WTC11 (cell line): ENCODE data around the gene ARCN1. TPM values are rescaled to one million over a fixed set of nuclear protein-coding genes. Genes with fewer than 3 reads are reported as not detected.

Source experiments
- ATAC-seq: fragments of 200-7000 bp; cut with Tn5 transposase; 2 replicates; pipeline ENCODE4 v1.10.0; 2021; ENCODE audit warnings: mild to moderate bottlenecking, moderate library complexity
- CTCF ChIA-PET: fragments of 300-600 bp; sonication (Branson Sonifier 250); formaldehyde crosslinking; loops from one replicate; lab custom pipeline; 2021; ENCODE audit warnings: antibody characterized with exemption; lab: Charles Lee
- POLR2A ChIA-PET: fragments of 350-600 bp; sonication (Branson Sonifier 250); formaldehyde crosslinking; loops from one replicate; lab custom pipeline; 2021; ENCODE audit warnings: antibody characterized with exemption; lab: Charles Lee
- DNase-seq: peaks from one replicate; pipeline ENCODE4 v3.0.0; 2021; ENCODE audit warnings: low spot score
- H3K27ac Mint-ChIP-seq: 2 replicates; pipeline ENCODE4 v1.8.0; 2021; ENCODE audit warnings: mixed read lengths
- H3K27me3 Mint-ChIP-seq: 2 replicates; pipeline ENCODE4 v1.8.0; 2021; ENCODE audit warnings: low read depth, mild to moderate bottlenecking, moderate library complexity, mixed read lengths
- H3K36me3 Mint-ChIP-seq: 2 replicates; pipeline ENCODE4 v1.8.0; 2021; ENCODE audit warnings: mixed read lengths
- H3K4me1 Mint-ChIP-seq: 2 replicates; pipeline ENCODE4 v1.8.0; 2022; ENCODE audit warnings: mixed read lengths
- H3K4me3 Mint-ChIP-seq: 2 replicates; pipeline ENCODE4 v1.8.0; 2021; ENCODE audit warnings: mild to moderate bottlenecking, moderate library complexity, mixed read lengths
- H3K9me3 Mint-ChIP-seq: 2 replicates; pipeline ENCODE4 v1.8.0; 2021; ENCODE audit warnings: mixed read lengths
- IRF2 ChIP-seq: sonication (generic); formaldehyde crosslinking; IDR thresholded peaks from 2 replicates; pipeline ENCODE4 v1.8.0; 2022; ENCODE audit warnings: low read depth, missing genetic modification reagents, borderline replicate concordance
- JUN ChIP-seq: sonication (generic); formaldehyde crosslinking; IDR thresholded peaks from 2 replicates; pipeline ENCODE4 v1.8.0; 2023; ENCODE audit warnings: mild to moderate bottlenecking, missing genetic modification reagents
- MXD4 ChIP-seq: fragments of 250-450 bp; sonication (Bioruptor Pico); IDR thresholded peaks from 2 replicates; pipeline ENCODE4 v1.8.0; 2021; ENCODE audit warnings: mild to moderate bottlenecking, moderate library complexity, borderline replicate concordance
- NFATC4 ChIP-seq: fragments of 250-450 bp; sonication (Bioruptor Pico); IDR thresholded peaks from 2 replicates; pipeline ENCODE4 v1.9.0; 2021; ENCODE audit warnings: mild to moderate bottlenecking
- NFE2L1 ChIP-seq: sonication (generic); formaldehyde crosslinking; IDR thresholded peaks from 2 replicates; pipeline ENCODE4 v1.8.1; 2023; ENCODE audit warnings: missing genetic modification reagents
- NR1H2 ChIP-seq: sonication (generic); formaldehyde crosslinking; IDR thresholded peaks from 2 replicates; pipeline ENCODE4 v1.9.0; 2021; ENCODE audit warnings: mild to moderate bottlenecking, moderate library complexity, missing genetic modification reagents
- NR3C1 ChIP-seq: sonication (generic); formaldehyde crosslinking; conservative IDR thresholded peaks from 2 replicates; pipeline ENCODE4 v1.8.1; 2023; ENCODE audit warnings: low read depth, mild to moderate bottlenecking, missing genetic modification reagents
- PRRX2 ChIP-seq: fragments of 250-450 bp; sonication (Bioruptor Pico); IDR thresholded peaks from 2 replicates; pipeline ENCODE4 v1.8.0; 2021; ENCODE audit warnings: mild to moderate bottlenecking
- TCF7 ChIP-seq: sonication (generic); formaldehyde crosslinking; IDR thresholded peaks from 2 replicates; pipeline ENCODE4 v1.8.0; 2022; ENCODE audit warnings: mild to moderate bottlenecking, low read depth, missing genetic modification reagents, moderate library complexity
- ZNF121 ChIP-seq: sonication (generic); formaldehyde crosslinking; IDR thresholded peaks from 2 replicates; pipeline ENCODE4 v1.8.0; 2023; ENCODE audit warnings: missing genetic modification reagents
- ZNF138 ChIP-seq: sonication (generic); formaldehyde crosslinking; conservative IDR thresholded peaks from 2 replicates; pipeline ENCODE4 v1.8.1; 2022; ENCODE audit warnings: mild to moderate bottlenecking, moderate library complexity, missing genetic modification reagents
- ZNF232 ChIP-seq: sonication (generic); formaldehyde crosslinking; IDR thresholded peaks from 2 replicates; pipeline ENCODE4 v1.8.0; 2022; ENCODE audit warnings: mild to moderate bottlenecking, missing genetic modification reagents
- ZNF263 ChIP-seq: sonication (generic); formaldehyde crosslinking; IDR thresholded peaks from 2 replicates; pipeline ENCODE4 v1.8.1; 2022; ENCODE audit warnings: low read depth, mild to moderate bottlenecking, moderate library complexity, missing genetic modification reagents
- ZNF317 ChIP-seq: sonication (generic); formaldehyde crosslinking; IDR thresholded peaks from 2 replicates; pipeline ENCODE4 v1.8.1; 2023; ENCODE audit warnings: low read depth, mild to moderate bottlenecking, moderate library complexity, missing genetic modification reagents, borderline replicate concordance
- ZNF396 ChIP-seq: fragments of 250-450 bp; sonication (Bioruptor Pico); IDR thresholded peaks from 2 replicates; pipeline ENCODE4 v1.8.0; 2021; ENCODE audit warnings: mild to moderate bottlenecking, moderate library complexity, borderline replicate concordance
- ZNF416 ChIP-seq: fragments of 250-450 bp; sonication (Bioruptor Pico); IDR thresholded peaks from 2 replicates; pipeline ENCODE4 v1.9.0; 2021; ENCODE audit warnings: mild to moderate bottlenecking, inconsistent platforms
- ZNF423 ChIP-seq: fragments of 250-450 bp; sonication (Bioruptor Pico); IDR thresholded peaks from 2 replicates; pipeline ENCODE4 v2.1.2; 2022; ENCODE audit warnings: mild to moderate bottlenecking, moderate library complexity
- total RNA-seq: library from RNA; stranded (reverse); gene quantifications from 3 replicates; pipeline ENCODE4 v1.2.3, GENCODE V29; 2021
- TF ChIP-seq, protein P1 (sequence below): sonication (generic); formaldehyde crosslinking; IDR thresholded peaks from 2 replicates; pipeline ENCODE4 v1.8.0; 2023; ENCODE audit warnings: missing genetic modification reagents
- TF ChIP-seq, protein P2 (sequence below): sonication (generic); formaldehyde crosslinking; IDR thresholded peaks from 2 replicates; pipeline ENCODE4 v1.8.1; 2023; ENCODE audit warnings: mild to moderate bottlenecking, missing genetic modification reagents
- TF ChIP-seq, protein P3 (sequence below): sonication (generic); formaldehyde crosslinking; conservative IDR thresholded peaks from 2 replicates; pipeline ENCODE4 v1.8.1; 2022; ENCODE audit warnings: mild to moderate bottlenecking, missing genetic modification reagents
- TF ChIP-seq, protein P4 (sequence below): fragments of 250-450 bp; sonication (Bioruptor Pico); IDR thresholded peaks from 2 replicates; pipeline ENCODE4 v1.9.0; 2021; ENCODE audit warnings: mild to moderate bottlenecking
- TF ChIP-seq, protein P5 (sequence below): sonication (generic); formaldehyde crosslinking; IDR thresholded peaks from 2 replicates; pipeline ENCODE4 v1.8.1; 2023; ENCODE audit warnings: mild to moderate bottlenecking, missing genetic modification reagents, moderate library complexity
- TF ChIP-seq, protein P6 (sequence below): sonication (generic); formaldehyde crosslinking; IDR thresholded peaks from 2 replicates; pipeline ENCODE4 v1.8.1; 2022; ENCODE audit warnings: mild to moderate bottlenecking, moderate library complexity, missing genetic modification reagents
- TF ChIP-seq, protein P7 (sequence below): fragments of 200-600 bp; IDR thresholded peaks from 2 replicates; pipeline ENCODE4 v1.8.0; 2022; ENCODE audit warnings: antibody characterized with exemption

ARCN1 gene
- total RNA-seq, 1 experiment from 2014 or later = 154 TPM

DNA sequence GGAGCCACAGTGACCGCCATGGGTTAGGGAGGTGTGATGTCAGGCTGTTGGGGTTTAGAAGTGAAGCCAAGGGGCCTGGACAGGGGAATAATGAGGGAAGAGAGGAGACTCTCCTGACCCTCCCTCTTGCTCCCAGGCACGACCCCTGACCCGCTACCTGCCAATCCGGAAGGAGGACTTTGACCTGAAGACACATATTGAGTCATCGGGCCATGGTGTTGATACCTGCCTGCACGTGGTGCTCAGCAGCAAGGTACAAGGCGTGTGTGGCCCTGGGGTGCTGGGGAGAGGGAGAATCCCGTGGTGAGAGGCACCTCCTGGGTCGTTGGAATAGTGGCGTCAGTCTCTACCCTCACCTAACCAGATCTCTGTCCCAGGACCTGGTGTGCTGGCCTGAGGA is 77.7 kb downstream of the ARCN1 start (continued):
- TF ChIP-seq ZNF396 (CRISPR knock-in tag) = no peak
- TF ChIP-seq ZNF423 = no peak
- TF ChIP-seq ZNF317 (CRISPR knock-in tag) = no peak
- TF ChIP-seq, protein P1, sequence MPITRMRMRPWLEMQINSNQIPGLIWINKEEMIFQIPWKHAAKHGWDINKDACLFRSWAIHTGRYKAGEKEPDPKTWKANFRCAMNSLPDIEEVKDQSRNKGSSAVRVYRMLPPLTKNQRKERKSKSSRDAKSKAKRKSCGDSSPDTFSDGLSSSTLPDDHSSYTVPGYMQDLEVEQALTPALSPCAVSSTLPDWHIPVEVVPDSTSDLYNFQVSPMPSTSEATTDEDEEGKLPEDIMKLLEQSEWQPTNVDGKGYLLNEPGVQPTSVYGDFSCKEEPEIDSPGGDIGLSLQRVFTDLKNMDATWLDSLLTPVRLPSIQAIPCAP (CRISPR knock-in tag) = no peak
- TF ChIP-seq NFATC4 (CRISPR knock-in tag) = no peak
- no peak for TF ChIP-seq ZNF263 (CRISPR knock-in tag)
- TF ChIP-seq TCF7 (CRISPR knock-in tag) = no peak
- no peak for TF ChIP-seq NFE2L1
- TF ChIP-seq, protein P2, sequence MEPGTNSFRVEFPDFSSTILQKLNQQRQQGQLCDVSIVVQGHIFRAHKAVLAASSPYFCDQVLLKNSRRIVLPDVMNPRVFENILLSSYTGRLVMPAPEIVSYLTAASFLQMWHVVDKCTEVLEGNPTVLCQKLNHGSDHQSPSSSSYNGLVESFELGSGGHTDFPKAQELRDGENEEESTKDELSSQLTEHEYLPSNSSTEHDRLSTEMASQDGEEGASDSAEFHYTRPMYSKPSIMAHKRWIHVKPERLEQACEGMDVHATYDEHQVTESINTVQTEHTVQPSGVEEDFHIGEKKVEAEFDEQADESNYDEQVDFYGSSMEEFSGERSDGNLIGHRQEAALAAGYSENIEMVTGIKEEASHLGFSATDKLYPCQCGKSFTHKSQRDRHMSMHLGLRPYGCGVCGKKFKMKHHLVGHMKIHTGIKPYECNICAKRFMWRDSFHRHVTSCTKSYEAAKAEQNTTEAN (CRISPR knock-in tag) = no peak
- TF ChIP-seq, protein P3, sequence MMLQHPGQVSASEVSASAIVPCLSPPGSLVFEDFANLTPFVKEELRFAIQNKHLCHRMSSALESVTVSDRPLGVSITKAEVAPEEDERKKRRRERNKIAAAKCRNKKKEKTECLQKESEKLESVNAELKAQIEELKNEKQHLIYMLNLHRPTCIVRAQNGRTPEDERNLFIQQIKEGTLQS (CRISPR knock-in tag) = no peak

DNA sequence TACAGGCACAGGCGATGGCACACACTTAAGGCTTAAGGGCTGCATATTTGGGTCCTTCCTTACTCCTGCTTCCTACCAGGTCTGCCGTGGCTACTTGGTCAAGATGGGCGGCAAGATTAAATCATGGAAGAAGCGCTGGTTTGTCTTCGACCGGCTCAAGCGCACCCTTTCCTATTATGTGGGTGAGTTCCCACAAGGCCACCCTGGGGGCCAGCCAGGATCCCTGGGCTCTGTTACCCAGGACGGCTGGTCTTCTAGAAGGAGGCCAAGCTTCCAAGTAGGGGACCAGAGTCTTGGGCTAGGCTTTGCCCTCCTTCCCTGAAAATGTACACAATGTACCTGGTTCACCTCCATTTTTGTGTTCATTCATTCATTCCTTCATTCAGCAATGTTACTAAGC is 78.2 kb downstream of the ARCN1 start:
- ATAC-seq = no peak
- no peaks in the 10 kb centered on the region for H3K4me1 Mint-ChIP-seq
- H3K36me3 Mint-ChIP-seq = peaks cover 53% of the 10 kb centered on the region
- H3K27ac Mint-ChIP-seq = no peak overlapping the region
- POLR2A ChIA-PET = no interaction called here
- H3K27me3 Mint-ChIP-seq = no peaks in the 10 kb centered on the region
- DNase-seq = no peak
- H3K4me3 Mint-ChIP-seq = no peak overlapping the region
- no peaks in the 10 kb centered on the region for H3K9me3 Mint-ChIP-seq
- CTCF ChIA-PET = no interaction called here
- no peak for TF ChIP-seq ZNF138 (CRISPR knock-in tag)

DNA sequence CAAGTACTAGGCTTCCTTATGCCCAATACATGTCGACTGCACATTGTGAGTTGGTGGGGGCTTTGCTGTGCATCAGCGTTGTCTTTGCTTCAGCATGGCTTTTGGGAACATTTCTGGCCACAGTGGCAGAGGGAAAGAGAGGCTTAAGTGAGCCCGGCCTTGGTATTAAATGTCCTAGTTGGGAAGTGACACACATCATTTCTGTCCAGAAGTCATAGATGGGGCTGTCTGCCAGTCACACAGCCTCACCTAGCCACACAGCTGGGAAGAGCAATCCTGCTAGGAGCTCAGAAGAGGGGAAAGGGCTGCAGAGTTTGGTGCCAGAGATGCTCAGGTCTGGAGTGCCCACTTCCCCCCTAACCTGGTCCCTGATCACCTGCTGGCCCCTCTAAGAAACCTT is 79.6 kb downstream of the ARCN1 start:
- Mint-ChIP-seq H3K36me3 (peaks cover 45% of the 10 kb centered on the region), H3K27ac (no peak overlapping the region), H3K4me1 (no peaks in the 10 kb centered on the region), H3K4me3 (no peak overlapping the region), H3K27me3 (no peaks in the 10 kb centered on the region), H3K9me3 (no peaks in the 10 kb centered on the region)
- CTCF ChIA-PET = no interaction called here
- ATAC-seq (no peak), DNase-seq (no peak)
- TF ChIP-seq, protein P4, sequence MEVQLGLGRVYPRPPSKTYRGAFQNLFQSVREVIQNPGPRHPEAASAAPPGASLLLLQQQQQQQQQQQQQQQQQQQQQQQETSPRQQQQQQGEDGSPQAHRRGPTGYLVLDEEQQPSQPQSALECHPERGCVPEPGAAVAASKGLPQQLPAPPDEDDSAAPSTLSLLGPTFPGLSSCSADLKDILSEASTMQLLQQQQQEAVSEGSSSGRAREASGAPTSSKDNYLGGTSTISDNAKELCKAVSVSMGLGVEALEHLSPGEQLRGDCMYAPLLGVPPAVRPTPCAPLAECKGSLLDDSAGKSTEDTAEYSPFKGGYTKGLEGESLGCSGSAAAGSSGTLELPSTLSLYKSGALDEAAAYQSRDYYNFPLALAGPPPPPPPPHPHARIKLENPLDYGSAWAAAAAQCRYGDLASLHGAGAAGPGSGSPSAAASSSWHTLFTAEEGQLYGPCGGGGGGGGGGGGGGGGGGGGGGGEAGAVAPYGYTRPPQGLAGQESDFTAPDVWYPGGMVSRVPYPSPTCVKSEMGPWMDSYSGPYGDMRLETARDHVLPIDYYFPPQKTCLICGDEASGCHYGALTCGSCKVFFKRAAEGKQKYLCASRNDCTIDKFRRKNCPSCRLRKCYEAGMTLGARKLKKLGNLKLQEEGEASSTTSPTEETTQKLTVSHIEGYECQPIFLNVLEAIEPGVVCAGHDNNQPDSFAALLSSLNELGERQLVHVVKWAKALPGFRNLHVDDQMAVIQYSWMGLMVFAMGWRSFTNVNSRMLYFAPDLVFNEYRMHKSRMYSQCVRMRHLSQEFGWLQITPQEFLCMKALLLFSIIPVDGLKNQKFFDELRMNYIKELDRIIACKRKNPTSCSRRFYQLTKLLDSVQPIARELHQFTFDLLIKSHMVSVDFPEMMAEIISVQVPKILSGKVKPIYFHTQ (CRISPR knock-in tag) = no peak
- TF ChIP-seq ZNF232 (CRISPR knock-in tag) (no peak), ZNF423 (no peak), JUN (no peak), IRF2 (CRISPR knock-in tag) (no peak), ZNF416 (CRISPR knock-in tag) (no peak), PRRX2 (CRISPR knock-in tag) (no peak), MXD4 (CRISPR knock-in tag) (no peak), ZNF121 (CRISPR knock-in tag) (no peak), NR1H2 (CRISPR knock-in tag) (no peak), NR3C1 (CRISPR knock-in tag) (no peak)
- TF ChIP-seq, protein P2 (CRISPR knock-in tag) = no peak
- TF ChIP-seq, protein P5, sequence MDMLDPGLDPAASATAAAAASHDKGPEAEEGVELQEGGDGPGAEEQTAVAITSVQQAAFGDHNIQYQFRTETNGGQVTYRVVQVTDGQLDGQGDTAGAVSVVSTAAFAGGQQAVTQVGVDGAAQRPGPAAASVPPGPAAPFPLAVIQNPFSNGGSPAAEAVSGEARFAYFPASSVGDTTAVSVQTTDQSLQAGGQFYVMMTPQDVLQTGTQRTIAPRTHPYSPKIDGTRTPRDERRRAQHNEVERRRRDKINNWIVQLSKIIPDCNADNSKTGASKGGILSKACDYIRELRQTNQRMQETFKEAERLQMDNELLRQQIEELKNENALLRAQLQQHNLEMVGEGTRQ (CRISPR knock-in tag) = no peak
- TF ChIP-seq, protein P6, sequence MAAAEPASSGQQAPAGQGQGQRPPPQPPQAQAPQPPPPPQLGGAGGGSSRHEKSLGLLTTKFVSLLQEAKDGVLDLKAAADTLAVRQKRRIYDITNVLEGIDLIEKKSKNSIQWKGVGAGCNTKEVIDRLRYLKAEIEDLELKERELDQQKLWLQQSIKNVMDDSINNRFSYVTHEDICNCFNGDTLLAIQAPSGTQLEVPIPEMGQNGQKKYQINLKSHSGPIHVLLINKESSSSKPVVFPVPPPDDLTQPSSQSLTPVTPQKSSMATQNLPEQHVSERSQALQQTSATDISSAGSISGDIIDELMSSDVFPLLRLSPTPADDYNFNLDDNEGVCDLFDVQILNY = no peak
- TF ChIP-seq, protein P7, sequence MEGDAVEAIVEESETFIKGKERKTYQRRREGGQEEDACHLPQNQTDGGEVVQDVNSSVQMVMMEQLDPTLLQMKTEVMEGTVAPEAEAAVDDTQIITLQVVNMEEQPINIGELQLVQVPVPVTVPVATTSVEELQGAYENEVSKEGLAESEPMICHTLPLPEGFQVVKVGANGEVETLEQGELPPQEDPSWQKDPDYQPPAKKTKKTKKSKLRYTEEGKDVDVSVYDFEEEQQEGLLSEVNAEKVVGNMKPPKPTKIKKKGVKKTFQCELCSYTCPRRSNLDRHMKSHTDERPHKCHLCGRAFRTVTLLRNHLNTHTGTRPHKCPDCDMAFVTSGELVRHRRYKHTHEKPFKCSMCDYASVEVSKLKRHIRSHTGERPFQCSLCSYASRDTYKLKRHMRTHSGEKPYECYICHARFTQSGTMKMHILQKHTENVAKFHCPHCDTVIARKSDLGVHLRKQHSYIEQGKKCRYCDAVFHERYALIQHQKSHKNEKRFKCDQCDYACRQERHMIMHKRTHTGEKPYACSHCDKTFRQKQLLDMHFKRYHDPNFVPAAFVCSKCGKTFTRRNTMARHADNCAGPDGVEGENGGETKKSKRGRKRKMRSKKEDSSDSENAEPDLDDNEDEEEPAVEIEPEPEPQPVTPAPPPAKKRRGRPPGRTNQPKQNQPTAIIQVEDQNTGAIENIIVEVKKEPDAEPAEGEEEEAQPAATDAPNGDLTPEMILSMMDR = no peak
- POLR2A ChIA-PET = interaction anchor here (1.1 kb wide), 1 partner anchor 17 kb away, joined by 3 read pairs; no protein-coding TSS in a partner anchor
